Hepatocyte (in vitro differentiated cells): ENCODE results near the gene GJD3. TPM values are rescaled to one million over a fixed set of nuclear protein-coding genes. Genes with fewer than 3 reads are reported as not detected.

Source experiments
- DNase-seq: peaks from one replicate; pipeline ENCODE4 v3.0.0-alpha.2; 2016; ENCODE audit warnings: low spot score
- H2AFZ ChIP-seq: fragments of 200-600 bp; sonication (generic); 2 replicates; pipeline ENCODE4 v1.6.0; 2016; ENCODE audit warnings: antibody characterized with exemption, mild to moderate bottlenecking
- H3K27ac ChIP-seq: fragments of 200-600 bp; sonication (generic); 2 replicates; pipeline ENCODE4 v1.5.1; 2016; ENCODE audit warnings: mild to moderate bottlenecking
- H3K27me3 ChIP-seq: fragments of 200-600 bp; sonication (generic); 2 replicates; pipeline ENCODE4 v1.6.1; 2016
- H3K36me3 ChIP-seq: fragments of 200-600 bp; sonication (generic); replicated peaks from 2 replicates; pipeline ENCODE4 v1.5.1; 2016; ENCODE audit warnings: low read depth; ENCODE audit not compliant: insufficient read depth
- H3K4me1 ChIP-seq: fragments of 200-600 bp; sonication (generic); 2 replicates; pipeline ENCODE4 v1.5.1; 2016; ENCODE audit warnings: mild to moderate bottlenecking, moderate library complexity; ENCODE audit not compliant: insufficient read depth
- H3K4me2 ChIP-seq: fragments of 200-600 bp; sonication (generic); 2 replicates; pipeline ENCODE4 v1.6.0; 2016
- H3K4me3 ChIP-seq: fragments of 200-600 bp; sonication (generic); 2 replicates; pipeline ENCODE4 v1.5.1; 2016; ENCODE audit warnings: mild to moderate bottlenecking
- H3K79me2 ChIP-seq: fragments of 200-600 bp; sonication (generic); 2 replicates; pipeline ENCODE4 v1.6.0; 2017; ENCODE audit warnings: mild to moderate bottlenecking
- H3K9me2 ChIP-seq: fragments of 200-600 bp; sonication (generic); replicated peaks from 2 replicates; pipeline ENCODE4 v1.6.0; 2017; ENCODE audit warnings: mild to moderate bottlenecking; ENCODE audit not compliant: insufficient read depth
- H3K9me3 ChIP-seq: fragments of 200-600 bp; sonication (generic); 2 replicates; pipeline ENCODE4 v1.5.1; 2016; ENCODE audit warnings: low read depth, mild to moderate bottlenecking
- H4K20me1 ChIP-seq: fragments of 200-600 bp; sonication (generic); 2 replicates; pipeline ENCODE4 v1.6.0; 2016; ENCODE audit warnings: mild to moderate bottlenecking; ENCODE audit not compliant: insufficient read depth, poor library complexity, severe bottlenecking
- CTCF ChIP-seq: fragments of 200-600 bp; sonication (generic); IDR thresholded peaks from 2 replicates; pipeline ENCODE4 v1.5.1; 2016; ENCODE audit warnings: antibody characterized with exemption, mild to moderate bottlenecking; ENCODE audit not compliant: poor library complexity
- EZH2 ChIP-seq: fragments of 200-600 bp; sonication (generic); IDR thresholded peaks from 2 replicates; pipeline ENCODE4 v1.6.1; 2016; ENCODE audit warnings: antibody characterized with exemption, mild to moderate bottlenecking, borderline replicate concordance
- EZH2phosphoT487 ChIP-seq: fragments of 200-600 bp; sonication (generic); IDR thresholded peaks from one replicate; pipeline ENCODE4 v1.6.1; 2018; ENCODE audit warnings: antibody characterized with exemption, mild to moderate bottlenecking, low read depth, moderate library complexity; ENCODE audit not compliant: unreplicated experiment, severe bottlenecking
- WGBS: methylation state at CpG from one replicate; pipeline ENCODE4 v1.1.6; 2016; ENCODE audit warnings: low lambda C conversion rate; ENCODE audit errors: missing lambda C conversion rate; 5-methylcytosine and 5-hydroxymethylcytosine counted together
- polyA plus RNA-seq: library from polyadenylated mRNA; unstranded; fragments of >200 nt; fragmentation: Nextera tagmentation; extraction: Ambion mirVana; gene quantifications from 2 replicates; pipeline ENCODE4 v1.2.1, GENCODE V29; 2016
- total RNA-seq: library from RNA; depleted of rRNA; stranded (reverse); fragments of >200 nt; gene quantifications from 2 replicates; pipeline ENCODE4 v1.2.3, GENCODE V29; 2014

GJD3 gene
- total and polyA plus RNA-seq, 2 experiments from 2014 or later: 0.47 to 3.8 TPM

DNA sequence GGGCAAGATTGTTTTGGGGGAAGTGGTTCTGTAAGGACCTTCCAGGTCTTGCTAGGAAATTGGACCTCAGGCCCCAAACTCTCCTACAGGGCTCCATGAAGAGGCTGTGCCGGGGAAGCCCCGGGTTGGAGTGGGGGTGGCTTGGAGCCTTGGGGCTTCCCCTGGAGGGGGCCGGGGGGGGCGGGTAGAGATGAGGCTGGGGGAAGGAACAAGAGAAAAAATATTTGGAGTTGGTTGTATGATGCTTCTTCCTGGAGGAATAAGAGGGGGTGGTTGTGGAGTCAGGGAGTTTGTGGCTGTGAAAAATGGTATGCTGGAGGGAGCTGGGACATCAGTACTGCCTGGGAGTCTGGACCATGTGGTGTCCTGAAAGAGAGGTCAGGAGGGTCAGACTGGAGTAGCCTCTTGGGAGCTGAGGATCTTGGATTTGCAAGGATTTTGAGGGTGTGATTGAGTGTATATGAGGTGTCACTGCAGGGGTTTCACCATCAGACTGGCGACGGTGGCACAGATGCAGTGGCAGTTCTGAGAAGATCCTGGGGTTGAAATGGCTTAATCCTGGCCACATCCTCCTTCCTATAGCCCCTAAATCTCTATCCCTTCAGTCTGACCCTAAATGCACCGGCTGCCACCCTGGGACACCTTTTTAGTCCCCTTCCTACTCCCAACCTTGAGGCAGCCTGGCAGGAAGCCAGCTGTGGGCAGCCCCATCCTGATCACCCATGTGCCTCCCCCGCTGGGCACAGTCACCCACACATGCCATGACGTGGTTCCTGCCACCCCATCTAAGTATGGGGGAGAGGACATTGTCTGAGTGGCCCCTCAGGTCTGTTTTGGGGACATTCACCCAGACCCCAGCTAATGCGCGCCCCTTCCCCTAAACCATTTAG is 44.6 kb downstream of the GJD3 start:
- Histone ChIP-seq H3K9me2 (no peaks in the 10 kb centered on the region), H4K20me1 (peaks cover 59% of the 10 kb centered on the region), H3K36me3 (no peaks in the 10 kb centered on the region), H3K79me2 (peaks cover 82% of the 10 kb centered on the region), H3K9me3 (no peaks in the 10 kb centered on the region), H3K4me1 (peaks cover 81% of the 10 kb centered on the region), H2AFZ (no peak overlapping the region), H3K4me3 (no peak overlapping the region), H3K27ac (peak overlapping the region; percentile 87), H3K4me2 (peak overlapping the region; percentile 87), H3K27me3 (no peaks in the 10 kb centered on the region)
- 76% methylated on average over 11 of the region's 11 CpGs for WGBS
- TF ChIP-seq EZH2 (no peak), CTCF (no peak), EZH2phosphoT487 (no peak)
- DNase-seq: peak; percentile 5

GRCh38 chr17:40318830-40319391 is 45.6 kb downstream of the GJD3 start:
- H3K4me3 ChIP-seq: peak overlapping the region; percentile 92
- H3K27ac ChIP-seq: peak overlapping the region; percentile 81
- TF ChIP-seq EZH2: no peak
- peak; percentile 32 for TF ChIP-seq CTCF
- no peaks in the 10 kb centered on the region for H3K36me3 ChIP-seq
- no peaks in the 10 kb centered on the region for H3K9me2 ChIP-seq
- H3K4me2 ChIP-seq: peak overlapping the region; percentile 87
- H3K4me1 ChIP-seq: peaks cover 87% of the 10 kb centered on the region
- DNase-seq: peak; percentile 6
- H4K20me1 ChIP-seq: peaks cover 51% of the 10 kb centered on the region
- whole genome bisulfite sequencing: 12% methylated on average over 13 of the region's 13 CpGs
- H3K9me3 ChIP-seq: no peaks in the 10 kb centered on the region
- H2AFZ ChIP-seq: peak overlapping the region; percentile 51
- peaks cover 75% of the 10 kb centered on the region for H3K79me2 ChIP-seq
- no peaks in the 10 kb centered on the region for H3K27me3 ChIP-seq

- WGBS: under 1% methylated on average over 55 of the region's 70 CpGs
- Histone ChIP-seq H4K20me1 (peaks cover 45% of the 10 kb centered on the region), H3K9me2 (no peaks in the 10 kb centered on the region), H3K4me2 (peak overlapping the region; percentile 87), H3K36me3 (no peaks in the 10 kb centered on the region), H3K9me3 (no peaks in the 10 kb centered on the region), H3K4me1 (peaks cover 85% of the 10 kb centered on the region), H3K27me3 (no peaks in the 10 kb centered on the region), H3K79me2 (peaks cover 75% of the 10 kb centered on the region), H3K27ac (peak overlapping the region; percentile 95), H3K4me3 (peak overlapping the region; percentile 92), H2AFZ (peak overlapping the region; percentile 51)
- TF ChIP-seq EZH2phosphoT487 (no peak), EZH2 (no peak), CTCF (no peak)
- DNase-seq: peak; percentile 99
These were observed 46.4 kb downstream of the GJD3 start for GRCh38 chr17:40317880-40318829.
